GM20431 (cell line): ENCODE data around the gene INTS1.

Source experiments
- in situ Hi-C: fragments of 300-500 bp; cut with MseI, MboI; formaldehyde crosslinking; loops from one replicate; pipeline ENCODE4 v1.15.0; 2020; ENCODE audit warnings: low sequenced_read_pairs; ENCODE audit not compliant: unreplicated experiment

INTS1 gene, protein sequence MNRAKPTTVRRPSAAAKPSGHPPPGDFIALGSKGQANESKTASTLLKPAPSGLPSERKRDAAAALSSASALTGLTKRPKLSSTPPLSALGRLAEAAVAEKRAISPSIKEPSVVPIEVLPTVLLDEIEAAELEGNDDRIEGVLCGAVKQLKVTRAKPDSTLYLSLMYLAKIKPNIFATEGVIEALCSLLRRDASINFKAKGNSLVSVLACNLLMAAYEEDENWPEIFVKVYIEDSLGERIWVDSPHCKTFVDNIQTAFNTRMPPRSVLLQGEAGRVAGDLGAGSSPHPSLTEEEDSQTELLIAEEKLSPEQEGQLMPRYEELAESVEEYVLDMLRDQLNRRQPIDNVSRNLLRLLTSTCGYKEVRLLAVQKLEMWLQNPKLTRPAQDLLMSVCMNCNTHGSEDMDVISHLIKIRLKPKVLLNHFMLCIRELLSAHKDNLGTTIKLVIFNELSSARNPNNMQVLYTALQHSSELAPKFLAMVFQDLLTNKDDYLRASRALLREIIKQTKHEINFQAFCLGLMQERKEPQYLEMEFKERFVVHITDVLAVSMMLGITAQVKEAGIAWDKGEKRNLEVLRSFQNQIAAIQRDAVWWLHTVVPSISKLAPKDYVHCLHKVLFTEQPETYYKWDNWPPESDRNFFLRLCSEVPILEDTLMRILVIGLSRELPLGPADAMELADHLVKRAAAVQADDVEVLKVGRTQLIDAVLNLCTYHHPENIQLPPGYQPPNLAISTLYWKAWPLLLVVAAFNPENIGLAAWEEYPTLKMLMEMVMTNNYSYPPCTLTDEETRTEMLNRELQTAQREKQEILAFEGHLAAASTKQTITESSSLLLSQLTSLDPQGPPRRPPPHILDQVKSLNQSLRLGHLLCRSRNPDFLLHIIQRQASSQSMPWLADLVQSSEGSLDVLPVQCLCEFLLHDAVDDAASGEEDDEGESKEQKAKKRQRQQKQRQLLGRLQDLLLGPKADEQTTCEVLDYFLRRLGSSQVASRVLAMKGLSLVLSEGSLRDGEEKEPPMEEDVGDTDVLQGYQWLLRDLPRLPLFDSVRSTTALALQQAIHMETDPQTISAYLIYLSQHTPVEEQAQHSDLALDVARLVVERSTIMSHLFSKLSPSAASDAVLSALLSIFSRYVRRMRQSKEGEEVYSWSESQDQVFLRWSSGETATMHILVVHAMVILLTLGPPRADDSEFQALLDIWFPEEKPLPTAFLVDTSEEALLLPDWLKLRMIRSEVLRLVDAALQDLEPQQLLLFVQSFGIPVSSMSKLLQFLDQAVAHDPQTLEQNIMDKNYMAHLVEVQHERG (N-terminal part only)

DNA sequence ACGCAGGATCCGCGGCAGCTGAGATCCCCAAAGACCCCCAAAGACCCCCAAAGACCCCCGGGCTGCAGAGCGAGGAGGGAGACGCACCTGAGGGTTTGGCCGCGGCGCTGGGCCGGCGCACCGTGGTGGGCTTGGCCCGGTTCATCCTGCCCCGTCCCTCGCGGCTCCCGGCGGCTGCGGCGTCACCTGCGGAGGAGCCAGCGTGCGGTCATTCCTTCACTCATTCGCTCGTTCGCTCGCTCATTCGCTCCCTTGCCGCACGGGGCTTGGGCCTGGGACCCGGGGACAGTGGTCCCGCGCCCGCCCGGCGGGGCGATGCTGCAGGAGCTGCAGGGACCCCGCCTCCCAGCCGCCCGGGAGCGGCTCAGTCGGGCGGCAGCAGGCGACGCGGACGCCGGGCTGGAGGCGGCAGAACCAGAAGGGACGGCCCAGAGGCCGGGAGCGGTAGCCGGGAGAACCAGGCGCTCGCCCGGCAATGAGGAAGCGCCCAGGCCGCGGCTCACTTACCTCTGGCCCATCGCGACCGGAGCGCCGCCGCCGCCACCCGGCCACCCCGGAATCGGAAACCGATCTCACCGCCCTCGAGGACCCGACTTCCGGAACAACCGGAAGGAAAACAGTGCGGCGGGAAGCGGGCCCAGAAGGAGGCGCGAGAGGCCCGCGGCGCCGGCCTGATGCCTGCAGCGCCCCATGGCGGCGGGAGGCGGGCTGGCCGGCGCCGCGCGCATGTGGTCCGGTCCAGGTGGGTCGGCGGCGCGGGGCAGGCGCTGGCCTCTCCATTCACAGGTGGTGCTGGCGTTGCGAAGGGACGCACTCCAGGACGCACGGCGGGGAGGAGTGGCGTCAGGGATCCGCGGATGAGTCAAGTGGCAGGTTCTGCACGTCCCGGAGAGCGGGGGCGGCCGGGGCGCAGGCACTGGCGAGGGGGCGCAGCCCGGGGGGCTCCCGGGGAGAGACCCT is at the start of gene INTS1:
TSS of gene INTS1 (minus strand) at position 574 of the 960 bp plus-strand sequence. CDS start at position 145, 429 bp downstream.
- in situ Hi-C loops, result no loop called here

DNA sequence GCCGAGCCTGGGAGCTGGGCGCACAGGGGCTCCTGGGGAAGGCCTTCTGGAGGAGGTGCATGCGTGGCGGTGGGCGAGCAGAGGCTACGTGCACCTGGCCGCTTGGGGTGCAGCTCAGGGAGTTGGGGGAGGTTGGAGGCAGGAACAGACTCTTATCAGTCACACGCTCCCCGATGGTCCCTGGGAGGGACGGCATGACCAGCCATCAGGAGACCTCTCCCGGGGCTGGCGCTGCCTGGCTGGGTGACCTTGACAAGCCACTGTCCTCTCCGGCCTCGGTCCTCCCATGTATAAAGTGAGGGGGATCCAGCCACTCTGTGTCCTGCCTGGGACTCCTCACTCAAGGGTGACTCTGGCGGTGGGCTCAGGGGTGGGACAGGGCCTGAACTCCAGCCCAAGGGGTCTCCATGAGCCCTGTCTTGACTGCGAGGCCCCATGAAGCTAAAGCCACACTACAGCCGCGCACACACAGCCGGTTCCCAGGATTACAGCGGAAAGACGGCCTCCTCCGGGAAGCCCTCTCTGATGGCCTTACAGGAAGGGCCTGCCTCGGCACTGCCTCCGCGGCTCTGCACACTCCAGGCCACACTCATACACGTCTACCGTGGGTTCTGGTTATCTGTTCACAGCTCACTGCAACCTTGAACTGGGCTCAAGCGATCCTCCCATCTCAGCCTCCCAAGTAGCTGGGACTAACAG is 49.5 kb upstream of the INTS1 start:
- in situ Hi-C loops, result loop anchor here (25.0 kb wide), 1 partner anchor 809 kb away; the partner anchor contains the start of gene EIF3B

- in situ Hi-C loops, result loop anchor here (25.0 kb wide), 1 partner anchor 810 kb away; the partner anchor contains the start of gene EIF3B
These were observed 48.0 kb upstream of the INTS1 start for GRCh38 chr7:1552200-1552599.

DNA sequence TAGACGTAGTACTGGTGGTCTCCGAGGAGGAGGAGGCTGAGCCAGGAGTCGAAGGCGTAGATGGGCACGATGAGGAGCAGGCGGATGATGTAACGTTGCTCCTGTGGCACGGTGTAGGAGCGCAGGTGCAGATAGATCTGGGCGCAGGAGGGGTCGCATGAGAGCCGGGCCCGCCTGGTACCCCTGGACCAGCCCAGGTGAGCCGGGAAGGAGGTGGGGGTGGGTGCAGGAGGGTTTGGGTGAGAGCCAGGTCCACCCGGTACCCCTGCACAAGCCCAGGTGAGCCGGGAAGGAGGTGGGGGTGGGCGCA is 46.6 kb upstream of the INTS1 start:
- in situ Hi-C loops, result loop anchor here (25.0 kb wide), 1 partner anchor 812 kb away; the partner anchor contains the start of gene EIF3B

DNA sequence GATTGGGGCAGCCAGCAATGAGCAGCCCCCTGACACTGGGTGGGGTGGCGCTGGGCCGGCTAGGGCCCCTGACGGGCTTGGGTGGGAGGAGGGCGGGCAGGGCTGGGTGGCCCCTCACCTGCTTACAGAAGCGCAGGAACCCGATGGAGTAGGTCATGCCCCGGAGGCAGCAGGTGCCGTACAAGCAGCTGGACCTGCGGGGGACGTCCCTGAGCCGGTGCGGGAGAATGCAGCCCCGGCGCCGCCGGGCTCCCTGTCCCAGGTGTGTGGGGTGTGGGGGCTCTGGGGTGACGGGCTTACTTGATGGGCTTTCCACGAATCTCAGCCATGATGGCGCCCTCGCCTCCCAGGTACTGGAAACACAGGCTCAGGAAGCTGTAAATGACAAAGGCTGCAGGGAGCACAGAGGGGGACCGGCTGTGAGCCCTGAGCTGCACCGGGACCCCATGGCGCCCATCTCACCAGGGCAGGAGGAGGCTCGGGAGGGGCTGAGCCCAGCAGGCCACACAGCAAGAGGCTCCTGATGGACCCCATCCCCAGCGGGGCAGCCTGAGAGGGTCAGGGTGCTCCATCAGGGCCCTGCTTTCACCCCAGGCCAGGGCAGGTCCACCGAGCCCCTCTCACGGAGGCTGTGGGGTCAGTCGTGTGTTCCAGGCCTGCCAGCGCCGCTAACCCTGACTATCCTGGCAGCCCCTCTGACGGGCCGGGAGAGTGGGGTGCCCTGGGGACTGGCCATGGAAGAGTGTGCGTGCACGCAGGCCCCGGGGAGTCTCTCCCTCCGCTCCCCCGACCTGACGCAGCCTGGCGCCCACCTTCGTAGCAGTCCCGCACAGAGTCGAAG is 46.0 kb upstream of the INTS1 start:
- in situ Hi-C loops, result loop anchor here (25.0 kb wide), 1 partner anchor 812 kb away; the partner anchor contains the start of gene EIF3B

DNA sequence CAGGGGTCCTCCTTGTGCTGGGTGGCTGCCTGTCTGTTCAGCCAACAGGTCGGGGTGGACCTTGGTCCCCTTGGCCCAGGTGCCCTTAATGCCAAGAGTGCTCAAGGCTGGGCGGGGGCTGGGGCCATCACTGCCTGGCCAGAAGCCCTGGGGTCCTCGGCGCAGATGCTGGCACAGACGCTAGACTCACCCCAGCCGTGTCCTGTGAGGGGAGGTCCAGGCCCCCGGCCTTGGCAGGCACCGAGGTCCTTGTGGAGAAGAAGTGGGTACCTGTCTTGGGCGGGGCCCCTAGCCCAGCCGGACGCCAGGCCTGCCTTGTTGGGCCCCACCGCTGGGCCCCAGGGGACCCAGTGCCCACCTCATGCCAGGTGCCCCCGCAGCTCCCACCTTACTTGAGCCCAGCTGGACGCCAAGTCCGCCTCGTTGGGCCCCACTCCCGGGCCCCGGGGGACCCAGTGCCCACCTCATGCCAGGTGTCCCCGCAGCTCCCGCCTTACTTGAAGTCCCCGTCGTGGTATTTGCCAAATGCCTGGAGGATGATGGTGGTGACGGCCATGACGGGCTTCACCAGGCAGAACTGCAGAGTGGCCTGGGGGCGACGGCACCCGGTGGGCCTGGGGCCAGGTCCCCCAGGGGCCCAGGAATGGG is 45.3 kb upstream of the INTS1 start:
- in situ Hi-C loops, result loop anchor here (25.0 kb wide), 1 partner anchor 813 kb away; the partner anchor contains the start of gene EIF3B

DNA sequence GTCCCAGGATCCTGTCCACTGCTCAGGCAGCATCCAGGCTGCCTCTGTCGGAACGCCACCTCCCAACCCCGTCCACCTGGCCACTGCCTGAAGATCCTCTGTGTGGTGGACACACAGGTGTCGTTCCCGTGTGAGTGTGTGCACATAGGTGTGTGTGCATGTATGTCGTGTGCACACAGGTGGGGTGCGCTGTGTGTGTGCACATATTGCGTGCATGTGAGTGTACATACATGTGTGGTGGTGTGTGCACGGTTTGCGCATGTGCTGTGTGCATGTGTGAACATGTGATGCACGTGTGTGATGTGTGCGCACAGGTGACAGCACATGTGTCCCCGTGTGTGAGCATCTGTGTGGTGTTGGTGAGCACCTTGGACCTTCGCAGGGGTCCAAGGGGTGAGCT is 44.8 kb upstream of the INTS1 start:
- in situ Hi-C loops, result no loop called here

GRCh38 chr7:1548438-1548831 is 44.2 kb upstream of the INTS1 start:
- in situ Hi-C loops, result no loop called here

GRCh38 chr7:1547777-1548437 is 43.7 kb upstream of the INTS1 start:
- in situ Hi-C loops, result no loop called here

GRCh38 chr7:1546909-1547776 is 43.0 kb upstream of the INTS1 start:
- in situ Hi-C loops, result no loop called here

- in situ Hi-C loops, result no loop called here
These were observed 42.2 kb upstream of the INTS1 start for GRCh38 chr7:1546274-1546908.

- in situ Hi-C loops, result no loop called here
These were observed 41.4 kb upstream of the INTS1 start for GRCh38 chr7:1545417-1546246.

GRCh38 chr7:1544896-1545416 is 40.8 kb upstream of the INTS1 start:
- in situ Hi-C loops, result no loop called here
